ENCODE measurements around the gene HSPB1.
"Not testable (repeated sequence)": the region's sequence is repeated elsewhere in the genome, so short reads cannot be mapped to it uniquely, and the experiment has no call there.

The HSPB1 gene

GRCh38 chr7:76291351-76292212 lies 10.9 kb upstream of the HSPB1 start:
- TF ChIP-seq, protein P1, sequence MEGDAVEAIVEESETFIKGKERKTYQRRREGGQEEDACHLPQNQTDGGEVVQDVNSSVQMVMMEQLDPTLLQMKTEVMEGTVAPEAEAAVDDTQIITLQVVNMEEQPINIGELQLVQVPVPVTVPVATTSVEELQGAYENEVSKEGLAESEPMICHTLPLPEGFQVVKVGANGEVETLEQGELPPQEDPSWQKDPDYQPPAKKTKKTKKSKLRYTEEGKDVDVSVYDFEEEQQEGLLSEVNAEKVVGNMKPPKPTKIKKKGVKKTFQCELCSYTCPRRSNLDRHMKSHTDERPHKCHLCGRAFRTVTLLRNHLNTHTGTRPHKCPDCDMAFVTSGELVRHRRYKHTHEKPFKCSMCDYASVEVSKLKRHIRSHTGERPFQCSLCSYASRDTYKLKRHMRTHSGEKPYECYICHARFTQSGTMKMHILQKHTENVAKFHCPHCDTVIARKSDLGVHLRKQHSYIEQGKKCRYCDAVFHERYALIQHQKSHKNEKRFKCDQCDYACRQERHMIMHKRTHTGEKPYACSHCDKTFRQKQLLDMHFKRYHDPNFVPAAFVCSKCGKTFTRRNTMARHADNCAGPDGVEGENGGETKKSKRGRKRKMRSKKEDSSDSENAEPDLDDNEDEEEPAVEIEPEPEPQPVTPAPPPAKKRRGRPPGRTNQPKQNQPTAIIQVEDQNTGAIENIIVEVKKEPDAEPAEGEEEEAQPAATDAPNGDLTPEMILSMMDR (IDR thresholded peaks at IDR 0.05): peak; percentile 95
- no peaks in the 10 kb centered on the region for H3K9me3 ChIP-seq
- peaks cover 17% of the 10 kb centered on the region for H3K27me3 ChIP-seq
- peak overlapping the region; percentile 13 to 33 for H3K4me3 ChIP-seq (ENCODE audit: low read depth in 1 of 2, low read length in 1 of 2)
- H3K27ac ChIP-seq: no peak overlapping the region
- H3K4me1 ChIP-seq (ENCODE audit: control insufficient read depth in 1 of 2, insufficient read depth in 1 of 2, low read depth in 1 of 2, low read length in 1 of 2): peaks cover 11% of the 10 kb centered on the region in 2 experiments
- no peaks in the 10 kb centered on the region for H3K36me3 ChIP-seq

DNA sequence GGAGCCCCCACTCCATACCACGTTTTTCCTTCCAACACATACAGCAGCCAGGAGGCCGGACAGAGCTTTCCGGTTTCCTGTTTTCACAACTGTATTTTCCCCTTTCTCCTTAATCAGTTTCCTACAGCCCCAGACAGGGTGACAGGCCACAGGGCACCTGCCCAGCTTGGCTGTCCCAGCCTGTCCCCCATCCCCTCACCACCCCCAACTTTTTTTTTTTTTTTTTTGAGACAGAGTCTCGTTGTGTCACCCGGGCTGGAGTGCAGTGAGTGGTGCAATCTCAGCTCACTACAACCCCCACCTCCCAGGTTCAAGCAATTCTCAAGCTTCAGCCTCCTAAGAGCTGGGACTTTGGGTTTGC lies 10.3 kb upstream of the HSPB1 start:
- H3K27me3 ChIP-seq: peaks cover 16% of the 10 kb centered on the region
- no peaks in the 10 kb centered on the region for H3K9me3 ChIP-seq
- H3K4me1 ChIP-seq (ENCODE audit: control insufficient read depth in 1 of 2, insufficient read depth in 1 of 2, low read depth in 1 of 2, low read length in 1 of 2): peaks cover 11% of the 10 kb centered on the region in 2 experiments
- no peaks in the 10 kb centered on the region for H3K36me3 ChIP-seq
- no peak overlapping the region for H3K27ac ChIP-seq
- TF ChIP-seq, protein P1 (IDR thresholded peaks at IDR 0.05): no peak
- H3K4me3 ChIP-seq (ENCODE audit: low read depth in 1 of 2, low read length in 1 of 2): peak overlapping the region; percentile 13 to 33

DNA sequence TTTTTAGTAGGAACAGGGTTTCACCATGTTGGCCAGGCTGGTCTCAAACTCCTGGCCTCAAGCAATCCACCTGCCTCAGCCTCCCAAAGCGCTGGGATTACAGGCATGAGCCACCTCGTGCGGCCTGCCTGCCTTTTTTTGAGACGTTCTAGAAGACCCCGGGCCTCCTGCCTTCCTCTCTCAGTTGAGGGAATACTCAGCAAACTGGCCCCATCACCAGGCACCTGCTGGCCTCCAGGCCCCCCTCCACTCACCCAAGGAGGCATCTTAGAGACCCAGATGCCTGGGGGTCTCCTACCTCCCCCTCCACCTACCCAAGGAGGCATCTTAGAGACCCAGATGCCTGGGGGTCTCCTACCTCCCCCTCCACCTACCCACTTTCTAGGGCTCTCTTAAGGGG lies 9.6 kb upstream of the HSPB1 start:
- peaks cover 11% of the 10 kb centered on the region in 2 experiments for H3K4me1 ChIP-seq (ENCODE audit: control insufficient read depth in 1 of 2, insufficient read depth in 1 of 2, low read depth in 1 of 2, low read length in 1 of 2)
- H3K27ac ChIP-seq; H3K36me3 ChIP-seq; H3K9me3 ChIP-seq; H3K4me3 ChIP-seq (ENCODE audit: low read depth in 1 of 2, low read length in 1 of 2): not testable (repeated sequence)
- peaks cover 16% of the 10 kb centered on the region for H3K27me3 ChIP-seq

DNA sequence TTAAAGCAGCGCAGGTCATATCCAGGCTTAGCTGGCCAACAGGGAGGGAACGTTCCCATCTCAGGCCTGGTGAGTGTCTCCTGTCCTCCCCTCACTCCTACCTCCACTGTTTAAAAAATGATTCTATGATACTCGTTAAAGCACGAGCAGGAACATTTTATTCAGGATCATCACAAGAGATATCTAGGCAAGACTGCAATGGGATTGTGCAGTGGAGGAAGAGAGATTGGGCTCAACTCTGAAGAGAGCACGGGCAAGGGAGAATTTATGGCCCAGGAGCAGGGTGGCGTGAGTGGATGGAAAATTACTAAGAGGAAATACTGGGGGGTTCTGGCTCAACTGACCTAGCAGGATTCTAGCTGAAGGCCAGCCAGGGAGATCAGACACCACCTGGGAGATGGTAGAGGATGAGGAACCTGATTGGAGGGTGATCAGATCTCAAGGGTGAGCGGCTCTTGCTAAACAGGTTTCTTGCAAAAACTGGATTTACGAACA lies 9.0 kb upstream of the HSPB1 start:
- H3K27ac ChIP-seq: no peak overlapping the region
- H3K36me3 ChIP-seq: no peaks in the 10 kb centered on the region
- peaks cover 11% of the 10 kb centered on the region in 2 experiments for H3K4me1 ChIP-seq (ENCODE audit: control insufficient read depth in 1 of 2, insufficient read depth in 1 of 2, low read depth in 1 of 2, low read length in 1 of 2)
- H3K27me3 ChIP-seq: peaks cover 16% of the 10 kb centered on the region
- H3K4me3 ChIP-seq (ENCODE audit: low read depth in 1 of 2, low read length in 1 of 2): no peak overlapping the region
- TF ChIP-seq, protein P1 (IDR thresholded peaks at IDR 0.05): no peak
- H3K9me3 ChIP-seq: no peaks in the 10 kb centered on the region

GRCh38 chr7:76294344-76295024 lies 8.0 kb upstream of the HSPB1 start:
- H3K27ac ChIP-seq: no peak overlapping the region
- no peak overlapping the region for H3K4me3 ChIP-seq (ENCODE audit: low read depth in 1 of 2, low read length in 1 of 2)
- H3K27me3 ChIP-seq: peaks cover 16% of the 10 kb centered on the region
- H3K4me1 ChIP-seq (ENCODE audit: control insufficient read depth in 1 of 2, insufficient read depth in 1 of 2, low read depth in 1 of 2, low read length in 1 of 2): peaks cover 11% of the 10 kb centered on the region in 2 experiments
- TF ChIP-seq, protein P1 (IDR thresholded peaks at IDR 0.05): no peak
- H3K36me3 ChIP-seq: no peaks in the 10 kb centered on the region
- no peaks in the 10 kb centered on the region for H3K9me3 ChIP-seq
